K562 (cell line): Measurements from ENCODE around the gene MGAT1. TPM values are rescaled to one million over a fixed set of nuclear protein-coding genes. Genes with fewer than 3 reads are reported as not detected.

Experiments
- ATAC-seq: fragments of 200-7000 bp; cut with Tn5 transposase; 3 replicates; pipeline ENCODE4 v1.9.1; 2020; ENCODE audit warnings: moderate library complexity
- BruUV-seq: library from RNA; stranded (reverse); fragments of 400-500 nt; replicated peaks from 2 replicates; lab custom pipeline; 2021; lab: Mats Ljungman, UMichigan
- CTCF ChIA-PET: fragments of 300-600 bp; formaldehyde crosslinking; extraction: SDS; loops from one replicate; lab custom pipeline; 2021; ENCODE audit warnings: low intra/inter-chr PET ratio; lab: Yijun Ruan, JAX
- POLR2A ChIA-PET: fragments of 300-600, 350-650 bp; sonication (Branson Sonifier 250); formaldehyde crosslinking; extraction: SDS; loops from one replicate; lab custom pipeline; 2021; ENCODE audit warnings: antibody characterized with exemption, inconsistent platforms; lab: Yijun Ruan, JAX
- DNase-seq, 4 experiments: peaks; one replicate each; pipeline versions ENCODE4 v3.0.0 to v3.0.0-alpha.2; 2011 to 2018; ENCODE audit warnings: low spot score in 3 of 4, mixed read lengths in 3 of 4; ENCODE audit errors: extremely low read depth in 1 of 4
- FAIRE-seq: peaks from 2 replicates; lab custom pipeline; 2011; peaks lifted over from hg19 to GRCh38; lab: Jason Lieb, UNC
- H2AFZ ChIP-seq: 2 replicates; pipeline ENCODE4 v1.6.0; 2011; ENCODE audit warnings: low read depth, low read length, control low read depth, inconsistent platforms
- H3K27ac ChIP-seq: fragments of 200-600 bp; 3 replicates; pipeline ENCODE4 v1.8.0; 2011; ENCODE audit warnings: low read depth, mild to moderate bottlenecking, control low read depth, inconsistent platforms, low read length, moderate library complexity, mixed read lengths; ENCODE audit errors: extremely low read depth
- H3K27me3 ChIP-seq, 2 experiments: fragments of 300-600 bp in 1 of 2; 2 replicates in 1 of 2; 3 replicates in 1 of 2; pipeline versions ENCODE4 v1.6.0 to v1.8.0; 2011; ENCODE audit warnings: inconsistent platforms in 2 of 2, low read length in 2 of 2, mild to moderate bottlenecking in 1 of 2, mixed read lengths in 1 of 2, moderate library complexity in 1 of 2; ENCODE audit not compliant: control insufficient read depth in 2 of 2, insufficient read depth in 2 of 2
- H3K36me3 ChIP-seq: fragments of 300-600 bp; 3 replicates; pipeline ENCODE4 v1.8.0; 2011; ENCODE audit warnings: mild to moderate bottlenecking, low read length, inconsistent platforms; ENCODE audit not compliant: control insufficient read depth, insufficient read depth
- H3K4me1 ChIP-seq, 2 experiments: fragments of 200-600 bp in 1 of 2; replicated peaks in 1 of 2; 2 replicates in 1 of 2; 3 replicates in 1 of 2; pipeline versions ENCODE4 v1.5.1 to v1.8.0; 2011; ENCODE audit warnings: inconsistent platforms in 2 of 2, low read length in 2 of 2, mild to moderate bottlenecking in 1 of 2, mixed read lengths in 1 of 2, moderate library complexity in 1 of 2; ENCODE audit not compliant: control insufficient read depth in 2 of 2, insufficient read depth in 2 of 2
- H3K4me2 ChIP-seq: 2 replicates; pipeline ENCODE4 v1.6.1; 2011; ENCODE audit warnings: low read length, control low read depth, inconsistent platforms, mixed read lengths; ENCODE audit not compliant: insufficient read depth
- H3K4me3 ChIP-seq: fragments of 200-600 bp; sonication (generic), shearing (Covaris generic); 2 replicates; pipeline ENCODE4 v1.5.1; 2016; ENCODE audit warnings: control low read depth, inconsistent platforms
- H3K79me2 ChIP-seq: fragments of 200-600 bp; 3 replicates; pipeline ENCODE4 v1.8.0; 2011; ENCODE audit warnings: low read length, inconsistent platforms; ENCODE audit not compliant: control insufficient read depth, insufficient read depth
- H3K9ac ChIP-seq, 2 experiments: 2 replicates each; pipeline versions ENCODE4 v1.6.0 to v1.6.1; 2011; ENCODE audit warnings: low read depth in 2 of 2, low read length in 2 of 2, control low read depth in 1 of 2, inconsistent platforms in 1 of 2, mild to moderate bottlenecking in 1 of 2, mixed read lengths in 1 of 2; ENCODE audit not compliant: insufficient read depth in 1 of 2
- H3K9me1 ChIP-seq: one replicate; pipeline ENCODE4 v1.6.0; 2011; ENCODE audit warnings: inconsistent platforms, mild to moderate bottlenecking, low read length, moderate library complexity; ENCODE audit not compliant: control insufficient read depth, insufficient read depth
- H3K9me3 ChIP-seq: replicated peaks from 2 replicates; pipeline ENCODE4 v1.5.1; 2011; ENCODE audit warnings: low read depth, low read length, inconsistent platforms; ENCODE audit not compliant: control insufficient read depth, insufficient read depth
- H4K20me1 ChIP-seq: replicated peaks from 2 replicates; pipeline ENCODE4 v1.6.1; 2011; ENCODE audit warnings: low read length, inconsistent platforms, mixed read lengths; ENCODE audit not compliant: control insufficient read depth, insufficient read depth
- CBFA2T3 ChIP-seq: fragments of 450-650 bp; IDR thresholded peaks from 2 replicates; pipeline ENCODE4 v1.6.1; 2017
- CHD4 ChIP-seq: fragments of 200-600 bp; sonication (generic); IDR thresholded peaks from 3 replicates; pipeline ENCODE4 v1.6.1; 2012; ENCODE audit warnings: low read depth, mild to moderate bottlenecking, mixed read lengths, low read length, inconsistent platforms; ENCODE audit not compliant: insufficient read depth, insufficient replicate concordance, poor library complexity, severe bottlenecking
- L3MBTL2 ChIP-seq: fragments of 450-650 bp; IDR thresholded peaks from 2 replicates; pipeline ENCODE4 v1.6.1; 2016; ENCODE audit warnings: mild to moderate bottlenecking, moderate library complexity
- LCOR ChIP-seq: sonication (generic); formaldehyde crosslinking; IDR thresholded peaks from 2 replicates; pipeline ENCODE4 v1.8.0; 2022; ENCODE audit warnings: mild to moderate bottlenecking, missing genetic modification reagents
- NFE2 ChIP-seq: IDR thresholded peaks from 2 replicates; pipeline ENCODE4 v1.6.1; 2014; ENCODE audit warnings: antibody characterized with exemption, low read depth
- PATZ1 ChIP-seq: fragments of 250-450 bp; sonication (Bioruptor Pico); IDR thresholded peaks from 2 replicates; pipeline ENCODE4 v1.5.0; 2020; ENCODE audit warnings: mild to moderate bottlenecking, borderline replicate concordance
- SPI1 ChIP-seq: IDR thresholded peaks from 2 replicates; pipeline ENCODE4 v1.6.1; 2011; ENCODE audit warnings: low read depth, low read length, control low read depth, borderline replicate concordance
- SUPT5H ChIP-seq: fragments of 450-650 bp; IDR thresholded peaks from 2 replicates; pipeline ENCODE4 v1.6.1; 2016
- TAL1 ChIP-seq: fragments of 450-650 bp; IDR thresholded peaks from 2 replicates; pipeline ENCODE4 v1.6.1; 2016; ENCODE audit warnings: mild to moderate bottlenecking
- TCF3 ChIP-seq: sonication (generic); formaldehyde crosslinking; IDR thresholded peaks from 2 replicates; pipeline ENCODE4 v1.4.0; 2020; ENCODE audit warnings: mild to moderate bottlenecking, missing genetic modification reagents
- TSC22D4 ChIP-seq: fragments of 450-650 bp; IDR thresholded peaks from 2 replicates; pipeline ENCODE4 v1.6.1; 2016; ENCODE audit warnings: missing genetic modification characterization, missing biosample characterization, control low read depth
- UBTF ChIP-seq, 2 experiments: IDR thresholded peaks; 2 replicates each; pipeline ENCODE4 v1.6.1; 2012; ENCODE audit warnings: improper control_type of control experiment in 2 of 2, low read depth in 2 of 2, low read length in 2 of 2, borderline replicate concordance in 1 of 2
- ZNF592 ChIP-seq: fragments of 450-650 bp; IDR thresholded peaks from 2 replicates; pipeline ENCODE4 v1.6.1; 2017; ENCODE audit warnings: antibody characterized with exemption, mild to moderate bottlenecking
- WGBS: fragments of 100-300 bp; shearing (Covaris generic); methylation state at CpG from one replicate; pipeline ENCODE4 v1.1.6; 2016; ENCODE audit warnings: low coverage, mixed read lengths; ENCODE audit not compliant: insufficient coverage; ENCODE audit errors: missing lambda C conversion rate; 5-methylcytosine and 5-hydroxymethylcytosine counted together
- in situ Hi-C: fragments of 300-500 bp; cut with MboI; formaldehyde crosslinking; loops from 4 replicates; pipeline ENCODE4 v1.15.0; 2018; ENCODE audit warnings: inconsistent platforms, mixed read lengths
- intact Hi-C: fragments of 100-400 bp; cut with micrococcal nuclease; formaldehyde crosslinking; loops from 2 replicates; pipeline ENCODE4 v1.14.2; 2022
- polyA plus RNA-seq, 8 experiments: library from polyadenylated mRNA; depleted of rRNA in 4 of 8; stranded (reverse) in 5 of 8; unstranded in 3 of 8; fragments of >200 nt; fragmentation: Nextera tagmentation in 2 of 8; fragmentation: Illumina TruSeq in 1 of 8; extraction: Ambion mirVana in 2 of 8; extraction: Trizol in 1 of 8; gene quantifications; 2 replicates each; pipeline versions ENCODE4 v1.2.1 to v1.2.3, GENCODE V29; 2011 to 2014; ENCODE audit warnings: inconsistent platforms in 1 of 8, missing spikeins in 1 of 8
- total RNA-seq, 7 experiments: library from RNA; depleted of rRNA in 6 of 7; stranded (reverse); fragments of >200 nt in 6 of 7; fragmentation: Illumina TruSeq in 2 of 7; extraction: Trizol in 2 of 7; gene quantifications; 2 replicates each; pipeline versions ENCODE4 v1.2.1 to v1.2.3, GENCODE V29; 2011 to 2021; ENCODE audit warnings: low replicate concordance in 1 of 7

Gene MGAT1
- total and polyA plus RNA-seq, 9 of the 15 experiments (the other 6 are each of a cell fraction or from before 2014, with no cell fraction given), result 3.9 to 82.7 (median 44.5) TPM

- H3K4me2 ChIP-seq, result peak overlapping the region; percentile 44; the same call in 1 of the 2 replicates
- BruUV-seq, result no TSS peak
- H3K36me3 ChIP-seq, result no peaks in the 10 kb centered on the region
- no peaks in the 10 kb centered on the region for H3K9me1 ChIP-seq
- ATAC-seq (peak; percentile 29; the same call in 1 of the 3 replicates), FAIRE-seq (no peak), DNase-seq (peak in 2 of 4 experiments; percentile 35 to 43)
- no peaks in the 10 kb centered on the region for H3K79me2 ChIP-seq
- H3K27me3 ChIP-seq, result no peaks in the 10 kb centered on the region
- CTCF ChIA-PET, result no interaction called here
- WGBS, result 22% methylated on average over 2 of the region's 2 CpGs
- H4K20me1 ChIP-seq, result no peaks in the 10 kb centered on the region
- H3K9ac ChIP-seq, result 0 out of 4 replicates have a peak overlapping the region, but pooled peaks of 1 of the 2 experiments have one; percentile 11
- H3K4me1 ChIP-seq, result peaks cover 33 to 43% of the 10 kb centered on the region in 2 experiments; a peak in 4 of 5 replicates
- intact Hi-C loops (loop anchor here (5.0 kb wide), 1 partner anchor 270 kb away; no protein-coding TSS in a partner anchor), in situ Hi-C loops (no loop called here)
- H3K27ac ChIP-seq, result peak overlapping the region; percentile 57; the same call in 2 of the 3 replicates
- no peaks in the 10 kb centered on the region; the same call in 1 of the 2 replicates for H3K9me3 ChIP-seq
- POLR2A ChIA-PET, result interaction anchor here (1.1 to 2.2 kb wide), 3 partner anchors 11 to 19 kb away, joined by 3 to 9 read pairs (median 5); no protein-coding TSS in a partner anchor
- no peak overlapping the region for H3K4me3 ChIP-seq
- H2AFZ ChIP-seq, result peak overlapping the region; percentile 11; the same call in 1 of the 2 replicates
- TF ChIP-seq NFE2 (peak; percentile 55; the same call in 1 of the 2 replicates), TAL1 (peak; percentile 37; the same call in 1 of the 2 replicates), TSC22D4 (no peak), SPI1 (peak; percentile 32; the same call in 1 of the 2 replicates), LCOR (CRISPR knock-in tag) (0 out of 2 replicates have a peak, but pooled peaks have one; percentile 48), CBFA2T3 (peak; percentile 37; the same call in 1 of the 2 replicates), ZNF592 (0 out of 2 replicates have a peak, but pooled peaks have one; percentile 43), UBTF (IDR thresholded peaks at IDR 0.05; ENCODE audit: borderline replicate concordance in 1 of 2, low read depth in 2 of 2, low read length in 2 of 2) (no peak), SUPT5H (no peak), TCF3 (CRISPR knock-in tag) (0 out of 2 replicates have a peak, but pooled peaks have one; percentile 32), CHD4 (no peak), PATZ1 (no peak), L3MBTL2 (0 out of 2 replicates have a peak, but pooled peaks have one; percentile 9)
These were observed 19.9 kb downstream of the MGAT1 start for GRCh38 chr5:180782748-180783147.
